GM18858 (cell line): ENCODE data around the gene CCDC34.
"Not testable (repeated sequence)": the region's sequence is repeated elsewhere in the genome, so short reads cannot be mapped to it uniquely, and the experiment has no call there.

Experiments used
- ATAC-seq: cut with Tn5 transposase; IDR thresholded peaks from one replicate; pipeline ENCODE4 v1.9.1; 2021; ENCODE audit not compliant: unreplicated experiment

Gene CCDC34

GRCh38 chr11:27327064-27327463 lies 36.0 kb downstream of the CCDC34 start:
- not testable (repeated sequence) for ATAC-seq

- not testable (repeated sequence) for ATAC-seq
Observed at GRCh38 chr11:27322196-27322595, 40.8 kb downstream of the CCDC34 start.

GRCh38 chr11:27321340-27321739 lies 41.7 kb downstream of the CCDC34 start:
- not testable (repeated sequence) for ATAC-seq

GRCh38 chr11:27319072-27319471 lies 43.9 kb downstream of the CCDC34 start:
- peak; percentile 100 for ATAC-seq

- no peak for ATAC-seq
Observed at GRCh38 chr11:27317751-27318150, 45.3 kb downstream of the CCDC34 start.

- no peak for ATAC-seq
Observed at GRCh38 chr11:27315836-27316235, 47.2 kb downstream of the CCDC34 start.

- ATAC-seq = no peak
Observed at GRCh38 chr11:27313157-27313821, 49.7 kb downstream of the CCDC34 start.

- no peak for ATAC-seq
Observed at GRCh38 chr11:27312110-27312509, 50.9 kb downstream of the CCDC34 start.

GRCh38 chr11:27310707-27311106 lies 52.3 kb downstream of the CCDC34 start:
- ATAC-seq = no peak

- ATAC-seq = no peak
Observed at GRCh38 chr11:27310182-27310581, 52.8 kb downstream of the CCDC34 start.

- no peak for ATAC-seq
Observed at GRCh38 chr11:27309046-27309445, 54.0 kb downstream of the CCDC34 start.

- ATAC-seq = no peak
Observed at GRCh38 chr11:27307232-27307631, 55.8 kb downstream of the CCDC34 start.

GRCh38 chr11:27305751-27306150 lies 57.3 kb downstream of the CCDC34 start:
- ATAC-seq = no peak

GRCh38 chr11:27304514-27304913 lies 58.5 kb downstream of the CCDC34 start:
- ATAC-seq = no peak

- ATAC-seq = no peak
Observed at GRCh38 chr11:27303903-27304302, 59.1 kb downstream of the CCDC34 start.

- ATAC-seq = no peak
Observed at GRCh38 chr11:27300974-27301373, 62.0 kb downstream of the CCDC34 start.

GRCh38 chr11:27297616-27298015 lies 65.4 kb downstream of the CCDC34 start:
- ATAC-seq = no peak

GRCh38 chr11:27296497-27296896 lies 66.5 kb downstream of the CCDC34 start:
- peak; percentile 79 for ATAC-seq

GRCh38 chr11:27295928-27296327 lies 67.1 kb downstream of the CCDC34 start:
- ATAC-seq = no peak

- no peak for ATAC-seq
Observed at GRCh38 chr11:27294654-27295053, 68.4 kb downstream of the CCDC34 start.

GRCh38 chr11:27293515-27294417 lies 69.2 kb downstream of the CCDC34 start:
- ATAC-seq = no peak

- ATAC-seq = no peak
Observed at GRCh38 chr11:27292637-27293010, 70.4 kb downstream of the CCDC34 start.
